HT1080 (cell line): Measurements from ENCODE around the gene SRPX. TPM values are rescaled to one million over a fixed set of nuclear protein-coding genes. Genes with fewer than 3 reads are reported as not detected.

ENCODE experiments used
- DNase-seq: peaks from one replicate; pipeline ENCODE4 v3.0.0-alpha.2; 2015; ENCODE audit warnings: low read depth
- total RNA-seq: library from RNA; depleted of rRNA; stranded (reverse); fragments of >200 nt; shearing (Covaris generic); gene quantifications from 2 replicates; pipeline ENCODE4 v1.2.3, GENCODE V29; 2014

The SRPX gene
- total RNA-seq, 1 experiment from 2014 or later = 170 TPM

- DNase-seq = no peak
These were observed 81.8 kb downstream of the SRPX start for GRCh38 chrX:38138900-38139299.

- DNase-seq = no peak
These were observed 82.3 kb downstream of the SRPX start for GRCh38 chrX:38138157-38138891.

GRCh38 chrX:38129366-38129765 lies 91.3 kb downstream of the SRPX start:
- no peak for DNase-seq

GRCh38 chrX:38127961-38128360 lies 92.7 kb downstream of the SRPX start:
- no peak for DNase-seq

GRCh38 chrX:38126179-38126578 lies 94.5 kb downstream of the SRPX start:
- DNase-seq = peak; percentile 17

GRCh38 chrX:38124000-38124399 lies 96.7 kb downstream of the SRPX start:
- DNase-seq = no peak

GRCh38 chrX:38117485-38117884 lies 103.2 kb downstream of the SRPX start:
- no peak for DNase-seq

- no peak for DNase-seq
These were observed 104.0 kb downstream of the SRPX start for GRCh38 chrX:38116706-38117105.

- DNase-seq = no peak
These were observed 108.1 kb downstream of the SRPX start for GRCh38 chrX:38112566-38112965.

GRCh38 chrX:38111196-38111595 lies 109.5 kb downstream of the SRPX start:
- no peak for DNase-seq

- DNase-seq = peak; percentile 13
These were observed 110.4 kb downstream of the SRPX start for GRCh38 chrX:38110231-38110630.

- no peak for DNase-seq
These were observed 111.4 kb downstream of the SRPX start for GRCh38 chrX:38109042-38109898.

- no peak for DNase-seq
These were observed 112.3 kb downstream of the SRPX start for GRCh38 chrX:38108364-38108763.

GRCh38 chrX:38106991-38107655 lies 113.5 kb downstream of the SRPX start:
- no peak for DNase-seq

GRCh38 chrX:38105216-38105725 lies 115.4 kb downstream of the SRPX start:
- DNase-seq = no peak

- no peak for DNase-seq
These were observed 116.5 kb downstream of the SRPX start for GRCh38 chrX:38103857-38104812.

- no peak for DNase-seq
These were observed 117.8 kb downstream of the SRPX start for GRCh38 chrX:38102875-38103274.

- no peak for DNase-seq
These were observed 118.4 kb downstream of the SRPX start for GRCh38 chrX:38102240-38102639.

- no peak for DNase-seq
These were observed 121.0 kb downstream of the SRPX start for GRCh38 chrX:38099688-38100087.
